ENCODE data around the gene MDK. TPM values are rescaled to one million over a fixed set of nuclear protein-coding genes. Genes with fewer than 3 reads are reported as not detected.

MDK gene
- total RNA-seq, 4 donors from 2014 or later = 34.4 to 309 (median 180) TPM

GRCh38 chr11:46347637-46348311 is 33.7 kb upstream of the MDK start:
- no peaks in the 10 kb centered on the region for H3K27me3 ChIP-seq
- 2% methylated on average over 28 of the region's 63 CpGs; no CpG with 5 or more reads in 1 of the 2 donors for WGBS, 2 donors (ENCODE audit: low coverage in 1 of 2)
- H3K27ac ChIP-seq = peak overlapping the region; percentile 68 to 76 (median 74)
- peak overlapping the region; percentile 65 to 86 (median 71) for H3K4me3 ChIP-seq
- H3K36me3 ChIP-seq = no peaks in the 10 kb centered on the region
- H3K4me1 ChIP-seq = peaks cover 16 to 35% (median 26%) of the 10 kb centered on the region in 4 donors
- TF ChIP-seq, protein P1, sequence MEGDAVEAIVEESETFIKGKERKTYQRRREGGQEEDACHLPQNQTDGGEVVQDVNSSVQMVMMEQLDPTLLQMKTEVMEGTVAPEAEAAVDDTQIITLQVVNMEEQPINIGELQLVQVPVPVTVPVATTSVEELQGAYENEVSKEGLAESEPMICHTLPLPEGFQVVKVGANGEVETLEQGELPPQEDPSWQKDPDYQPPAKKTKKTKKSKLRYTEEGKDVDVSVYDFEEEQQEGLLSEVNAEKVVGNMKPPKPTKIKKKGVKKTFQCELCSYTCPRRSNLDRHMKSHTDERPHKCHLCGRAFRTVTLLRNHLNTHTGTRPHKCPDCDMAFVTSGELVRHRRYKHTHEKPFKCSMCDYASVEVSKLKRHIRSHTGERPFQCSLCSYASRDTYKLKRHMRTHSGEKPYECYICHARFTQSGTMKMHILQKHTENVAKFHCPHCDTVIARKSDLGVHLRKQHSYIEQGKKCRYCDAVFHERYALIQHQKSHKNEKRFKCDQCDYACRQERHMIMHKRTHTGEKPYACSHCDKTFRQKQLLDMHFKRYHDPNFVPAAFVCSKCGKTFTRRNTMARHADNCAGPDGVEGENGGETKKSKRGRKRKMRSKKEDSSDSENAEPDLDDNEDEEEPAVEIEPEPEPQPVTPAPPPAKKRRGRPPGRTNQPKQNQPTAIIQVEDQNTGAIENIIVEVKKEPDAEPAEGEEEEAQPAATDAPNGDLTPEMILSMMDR (IDR thresholded peaks at IDR 0.05) = no peak
- no peak for TF ChIP-seq POLR2AphosphoS5 (IDR thresholded peaks at IDR 0.05)
- TF ChIP-seq EP300 (IDR thresholded peaks at IDR 0.05; ENCODE audit: low read depth) = no peak
- no peak for TF ChIP-seq POLR2A (IDR thresholded peaks at IDR 0.05)
- no peaks in the 10 kb centered on the region for H3K9me3 ChIP-seq
- intact Hi-C loops (cut with DNase I; ENCODE audit: low total_unique reads) (no loop called here), in situ Hi-C loops (cut with MboI; ENCODE audit: low pct_ligation_motif_present in 1 of 4, low pct_unique_long_range_greater_than_20kb in 1 of 4, low sequenced_read_pairs in 3 of 4) (no loop called here)
- DNase-seq = peak; percentile 34

GRCh38 chr11:46348566-46349401 is 32.7 kb upstream of the MDK start:
- Histone ChIP-seq H3K4me1 (peaks cover 16 to 39% (median 26%) of the 10 kb centered on the region in 4 donors), H3K27me3 (no peaks in the 10 kb centered on the region), H3K9me3 (no peaks in the 10 kb centered on the region), H3K27ac (peak overlapping the region; percentile 6 to 76 (median 72)), H3K4me3 (peak overlapping the region; percentile 65 to 86 (median 71)), H3K36me3 (no peaks in the 10 kb centered on the region)
- TF ChIP-seq POLR2A (IDR thresholded peaks at IDR 0.05) = no peak
- TF ChIP-seq, protein P1 (IDR thresholded peaks at IDR 0.05) = no peak
- TF ChIP-seq POLR2AphosphoS5 (IDR thresholded peaks at IDR 0.05) = no peak
- TF ChIP-seq EP300 (IDR thresholded peaks at IDR 0.05; ENCODE audit: low read depth) = no peak
- in situ Hi-C loops (cut with MboI; ENCODE audit: low pct_ligation_motif_present in 1 of 4, low pct_unique_long_range_greater_than_20kb in 1 of 4, low sequenced_read_pairs in 3 of 4) (no loop called here), intact Hi-C loops (cut with DNase I; ENCODE audit: low total_unique reads) (no loop called here)
- WGBS, 2 donors (ENCODE audit: low coverage in 1 of 2) = 28% methylated on average over 17 of the region's 18 CpGs; no CpG with 5 or more reads in 1 of the 2 donors
- DNase-seq = peak; percentile 46

DNA sequence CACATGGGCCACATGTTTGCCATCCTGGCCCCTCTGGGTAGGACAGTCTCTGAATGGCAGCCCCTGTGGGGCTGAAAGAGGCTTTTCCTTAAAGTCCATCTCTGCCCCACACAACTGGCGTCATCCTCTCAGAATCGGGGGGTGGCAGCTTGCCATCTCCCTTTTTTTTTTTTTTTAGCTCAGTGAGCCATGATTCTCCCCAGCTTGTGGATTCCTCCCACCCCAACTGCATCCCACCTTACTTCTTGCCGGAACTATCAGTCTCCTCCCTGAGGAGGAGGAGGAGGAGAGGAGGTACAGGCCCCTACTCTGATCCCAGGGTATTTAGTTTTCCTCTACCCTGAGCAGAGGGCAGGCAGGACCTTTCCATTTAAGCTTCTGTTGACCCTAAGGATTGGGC is 30.8 kb upstream of the MDK start:
- TF ChIP-seq EP300 (IDR thresholded peaks at IDR 0.05; ENCODE audit: low read depth) = no peak
- TF ChIP-seq, protein P1 (IDR thresholded peaks at IDR 0.05) = no peak
- TF ChIP-seq POLR2A (IDR thresholded peaks at IDR 0.05) = no peak
- no peak for TF ChIP-seq POLR2AphosphoS5 (IDR thresholded peaks at IDR 0.05)
- intact Hi-C loops (cut with DNase I; ENCODE audit: low total_unique reads) = no loop called here
- Histone ChIP-seq H3K4me1 (peaks cover 16 to 35% (median 26%) of the 10 kb centered on the region in 4 donors), H3K36me3 (no peaks in the 10 kb centered on the region), H3K4me3 (no peak overlapping the region), H3K27ac (no peak overlapping the region), H3K27me3 (no peaks in the 10 kb centered on the region), H3K9me3 (no peaks in the 10 kb centered on the region)
- DNase-seq = no peak
- 75% methylated on average over 3 of the region's 3 CpGs; no CpG with 5 or more reads in 1 of the 2 donors for WGBS, 2 donors (ENCODE audit: low coverage in 1 of 2)
- in situ Hi-C loops (cut with MboI; ENCODE audit: low pct_ligation_motif_present in 1 of 4, low pct_unique_long_range_greater_than_20kb in 1 of 4, low sequenced_read_pairs in 3 of 4) = no loop called here

DNA sequence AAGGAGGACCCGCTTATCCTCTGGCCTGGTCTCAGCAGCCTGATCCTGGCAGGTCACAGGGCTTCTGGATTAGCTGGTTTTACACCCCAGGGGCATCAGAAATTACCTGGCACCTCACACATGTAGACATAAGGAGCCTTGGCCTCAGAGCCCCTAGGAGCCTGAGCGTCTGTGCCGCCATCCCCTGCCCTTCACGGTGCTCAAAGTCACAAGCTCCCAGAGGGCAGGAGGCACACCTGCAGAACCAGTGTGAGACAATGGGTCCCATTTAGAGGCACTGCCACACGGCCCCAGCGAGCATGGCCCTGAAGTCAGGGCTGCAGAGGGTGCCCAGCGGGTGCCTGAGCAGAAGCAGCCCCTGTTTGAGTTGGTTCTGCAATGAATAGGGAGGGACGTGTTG is 30.3 kb upstream of the MDK start:
- in situ Hi-C loops (cut with MboI; ENCODE audit: low pct_ligation_motif_present in 1 of 4, low pct_unique_long_range_greater_than_20kb in 1 of 4, low sequenced_read_pairs in 3 of 4) (no loop called here), intact Hi-C loops (cut with DNase I; ENCODE audit: low total_unique reads) (no loop called here)
- Histone ChIP-seq H3K27ac (no peak overlapping the region), H3K4me3 (no peak overlapping the region), H3K9me3 (no peaks in the 10 kb centered on the region), H3K4me1 (peaks cover 16 to 35% (median 26%) of the 10 kb centered on the region in 4 donors), H3K36me3 (no peaks in the 10 kb centered on the region), H3K27me3 (no peaks in the 10 kb centered on the region)
- no peak for DNase-seq
- 92% methylated on average over 8 of the region's 8 CpGs; no CpG with 5 or more reads in 1 of the 2 donors for WGBS, 2 donors (ENCODE audit: low coverage in 1 of 2)
- TF ChIP-seq POLR2AphosphoS5 (IDR thresholded peaks at IDR 0.05) (no peak), POLR2A (IDR thresholded peaks at IDR 0.05) (no peak), EP300 (IDR thresholded peaks at IDR 0.05; ENCODE audit: low read depth) (no peak)
- TF ChIP-seq, protein P1 (IDR thresholded peaks at IDR 0.05) = no peak

Measured in transverse colon (tissue), 4 donors.